GM18507 (cell line): ENCODE measurements around the gene DICER1.

ENCODE experiments used
- DNase-seq: peaks from one replicate; pipeline ENCODE4 v3.0.0; 2011; ENCODE audit warnings: low read depth; ENCODE audit not compliant: insufficient read length; ENCODE audit errors: extremely low spot score
- FAIRE-seq: peaks from 2 replicates; lab custom pipeline; 2011; peaks lifted over from hg19 to GRCh38; lab: Jason Lieb, UNC

DICER1 gene

DNA sequence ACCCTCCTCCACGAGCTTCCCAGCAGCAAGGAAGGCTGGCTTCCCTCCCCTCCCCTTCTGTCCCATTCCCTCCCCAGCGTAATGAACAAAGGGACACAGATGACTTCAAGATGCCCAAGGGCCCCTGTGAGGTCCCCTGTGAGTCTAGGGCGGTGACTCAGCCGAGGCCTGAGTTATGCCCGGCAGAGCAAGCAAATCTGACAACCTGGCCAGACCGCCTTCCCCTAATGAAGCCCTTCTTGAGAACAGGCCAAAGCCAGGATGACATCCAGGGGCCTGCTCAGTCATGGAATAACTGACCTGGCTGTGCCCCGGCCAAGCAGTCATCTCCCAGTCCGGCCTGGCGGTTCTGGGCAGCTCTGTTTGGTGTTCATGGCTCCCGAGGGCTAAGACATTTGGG lies 89.2 kb downstream of the DICER1 start:
- FAIRE-seq, result no peak

DNA sequence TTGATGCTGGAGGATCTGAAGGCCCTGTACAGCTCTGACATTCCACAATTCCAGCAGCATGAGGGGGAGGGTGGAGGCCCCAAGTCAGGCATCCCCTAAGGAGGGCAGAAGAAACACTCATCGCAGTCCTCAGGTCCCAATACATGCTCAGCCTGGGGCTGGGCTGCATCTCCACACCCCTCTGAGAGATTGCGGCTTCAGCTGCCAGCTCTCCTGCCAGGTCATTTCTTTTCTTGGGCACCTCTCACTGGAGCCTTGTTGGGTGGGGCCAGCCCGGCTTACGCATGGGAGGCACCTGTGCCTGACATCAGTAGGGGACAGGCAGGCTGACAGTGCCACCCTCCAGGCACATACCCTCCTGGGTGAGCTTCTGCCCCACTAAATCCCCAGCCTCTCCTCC lies 89.8 kb downstream of the DICER1 start:
- DNase-seq (no peak), FAIRE-seq (no peak)

More for the DNA sequence above, 89.2 kb downstream of the DICER1 start:
- DNase-seq, result no peak

DNA sequence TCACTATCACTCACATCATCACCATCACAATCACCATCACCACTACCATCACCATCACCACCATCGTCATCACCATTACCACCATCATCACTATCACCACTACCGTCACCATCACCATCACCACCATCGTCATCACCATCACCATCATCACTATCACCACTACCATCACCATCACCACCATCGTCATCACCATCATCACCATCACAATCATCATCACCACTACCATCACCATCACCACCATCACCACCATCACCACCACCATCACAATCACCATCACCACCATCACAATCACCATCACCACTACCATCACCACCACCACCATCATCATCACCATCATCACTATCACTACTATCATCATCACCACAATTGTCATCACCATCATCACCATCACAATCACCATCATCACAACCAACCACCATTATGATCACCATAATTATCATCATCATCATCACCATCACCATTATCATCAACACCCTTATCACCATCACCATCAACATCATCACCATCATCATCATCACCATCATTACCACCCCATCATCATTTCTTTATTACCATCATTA lies 90.8 kb downstream of the DICER1 start:
- DNase-seq, result no peak
- FAIRE-seq, result no peak

DNA sequence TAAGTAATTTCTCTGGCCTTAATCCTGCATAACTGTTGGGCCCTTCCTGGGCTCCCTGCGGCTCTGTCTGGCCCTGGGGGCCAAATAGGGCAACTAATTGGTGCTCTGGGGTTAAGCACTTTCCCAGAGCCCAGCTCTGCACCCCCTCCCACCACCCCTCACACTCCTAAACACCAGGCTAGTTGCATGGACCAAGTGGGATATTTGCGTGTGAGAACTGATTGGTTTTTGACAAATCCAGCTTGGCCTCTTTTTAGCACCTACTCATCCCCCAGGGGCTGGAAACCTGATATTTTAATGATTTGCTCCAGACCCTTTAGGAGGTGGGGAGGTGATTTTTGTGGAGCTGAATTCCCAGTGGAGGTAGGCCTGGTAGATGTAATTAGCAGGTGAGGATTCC lies 91.9 kb downstream of the DICER1 start:
- DNase-seq (no peak), FAIRE-seq (no peak)

DNA sequence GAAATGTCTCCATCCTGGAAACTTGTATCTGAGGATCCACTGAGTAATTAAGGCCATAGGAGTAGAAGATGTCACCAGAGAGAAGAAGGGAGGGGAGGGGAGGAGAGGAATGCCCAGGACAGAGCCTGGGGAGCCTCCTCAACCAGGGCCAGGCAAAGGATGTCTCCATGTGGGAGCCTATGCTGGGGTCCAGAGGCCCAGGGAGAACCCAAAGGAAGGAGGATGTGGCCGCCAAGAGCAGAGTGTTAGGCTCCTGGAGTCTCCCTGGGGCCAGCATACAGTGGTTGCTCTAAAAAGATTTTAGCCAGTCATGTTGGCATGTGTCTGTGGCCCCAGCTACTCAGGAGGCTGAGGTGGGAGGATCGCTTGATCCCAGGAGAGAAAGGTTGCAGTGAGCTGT lies 92.6 kb downstream of the DICER1 start:
- no peak for DNase-seq
- FAIRE-seq, result no peak

DNA sequence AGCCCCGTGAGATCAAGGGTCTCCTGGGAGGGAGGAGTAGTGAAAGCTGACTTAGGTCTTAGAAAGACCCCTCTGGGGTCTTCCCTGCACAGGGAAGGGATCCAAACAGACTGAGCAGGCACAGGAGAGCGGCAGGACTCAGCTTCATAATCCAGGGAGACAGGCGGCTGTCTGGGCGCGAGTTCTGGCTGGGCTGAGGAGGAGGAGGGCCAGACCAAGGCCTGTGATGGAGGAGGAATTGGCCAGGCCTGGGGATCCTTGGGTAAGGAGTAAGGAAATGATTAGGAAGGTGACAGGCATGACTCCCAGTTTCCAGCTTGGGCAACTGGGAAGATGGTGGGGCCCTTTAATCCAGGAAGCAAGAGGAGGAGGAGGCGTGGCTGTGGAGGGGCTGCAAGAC lies 93.1 kb downstream of the DICER1 start:
- no peak for FAIRE-seq
- DNase-seq, result no peak

DNA sequence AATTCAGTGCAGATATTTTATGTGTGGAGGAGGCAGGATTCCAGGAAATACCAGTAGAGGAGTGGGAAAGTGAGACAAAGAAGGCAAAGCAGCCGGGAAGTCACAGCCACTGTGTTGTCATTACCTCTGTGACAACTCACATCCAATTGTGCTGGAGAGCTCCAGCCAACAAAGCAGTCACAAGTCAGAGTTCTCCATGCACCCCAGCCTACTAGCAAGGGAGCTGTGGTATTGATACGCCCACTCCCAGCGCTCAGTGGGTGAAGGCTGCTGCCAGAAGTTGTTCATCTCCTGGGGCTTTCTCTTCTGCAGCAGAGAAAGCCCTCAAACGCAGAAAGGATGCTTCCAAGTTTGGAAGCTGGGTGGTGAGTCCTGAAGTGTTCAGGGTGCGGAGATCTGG lies 93.9 kb downstream of the DICER1 start:
- FAIRE-seq, result no peak
- no peak for DNase-seq

DNA sequence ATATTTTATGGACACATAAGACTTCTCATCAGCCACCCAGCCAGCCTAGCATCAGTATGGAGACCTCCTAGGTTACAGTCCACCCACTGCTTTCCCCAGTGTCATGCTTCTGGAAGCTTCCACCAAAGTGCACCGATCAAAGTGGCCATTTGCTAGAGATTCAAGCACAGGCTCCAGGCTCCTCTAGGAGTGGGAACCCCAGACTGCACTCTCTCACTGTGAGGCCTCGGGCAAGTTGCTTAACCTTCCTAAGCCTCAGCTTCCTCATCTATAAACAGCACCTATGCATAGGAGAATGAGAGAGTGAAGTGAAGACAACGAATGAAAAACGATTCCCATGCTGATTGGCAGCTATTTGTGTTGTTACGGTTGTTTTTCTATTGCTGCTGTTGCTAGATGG lies 94.4 kb downstream of the DICER1 start:
- no peak for DNase-seq
- FAIRE-seq, result no peak

DNA sequence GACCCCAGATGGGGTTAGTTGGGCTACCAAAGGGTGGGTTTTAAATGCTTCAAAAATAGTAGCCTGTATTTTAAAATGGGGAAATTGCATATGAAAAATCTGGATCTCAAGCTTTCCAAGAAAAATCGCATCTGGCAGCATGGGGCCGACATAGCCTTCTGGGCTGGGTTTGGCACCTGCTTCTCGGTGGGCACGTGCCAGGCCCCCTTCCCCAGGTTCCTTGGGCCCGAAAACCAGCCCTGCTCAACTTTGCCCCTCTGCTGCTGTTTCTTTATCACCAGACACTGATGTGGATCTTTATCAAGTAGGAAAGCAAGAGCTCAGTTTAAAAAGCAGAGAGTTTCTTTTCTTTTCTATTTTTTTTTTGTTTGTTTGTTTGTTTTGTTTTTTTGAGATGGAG lies 95.1 kb downstream of the DICER1 start:
- DNase-seq (no peak), FAIRE-seq (no peak)

DNA sequence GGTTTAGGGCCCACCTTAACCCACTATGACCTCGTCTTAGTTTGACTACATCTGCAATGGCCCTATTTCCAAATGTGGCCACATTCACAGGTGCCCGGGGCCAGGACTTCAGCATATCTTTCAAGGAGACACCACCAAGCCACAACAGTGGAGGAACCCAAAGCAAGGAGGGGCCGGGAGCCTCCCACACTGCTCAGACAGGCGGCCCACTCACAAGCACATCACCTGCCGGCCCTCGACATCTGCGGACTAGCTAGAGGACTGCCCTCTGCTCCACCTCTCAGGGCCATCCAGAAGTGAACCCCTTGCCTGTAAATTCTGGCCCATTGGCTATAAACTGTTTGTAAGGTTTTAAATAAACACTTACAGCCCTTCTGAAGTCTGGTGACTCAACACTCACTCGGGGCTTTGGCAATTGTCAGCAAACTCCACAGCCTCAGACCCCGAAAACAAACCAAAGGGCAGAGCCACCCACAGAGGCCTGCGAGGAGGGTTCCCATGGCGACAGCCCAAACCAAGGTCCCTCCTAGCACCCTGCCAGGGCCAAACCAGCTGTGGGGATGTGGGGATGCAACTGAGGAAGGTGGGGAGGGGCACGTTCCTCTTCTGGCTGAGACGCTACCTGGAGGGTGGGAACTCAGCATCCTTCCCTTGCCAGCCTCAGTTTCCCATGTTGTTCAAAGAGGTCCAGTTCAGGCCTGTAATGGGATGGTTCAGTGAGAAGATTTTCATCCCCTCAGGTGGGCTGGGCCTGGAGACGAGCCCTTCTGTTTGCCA lies 95.8 kb downstream of the DICER1 start:
- DNase-seq, result no peak
- no peak for FAIRE-seq

DNA sequence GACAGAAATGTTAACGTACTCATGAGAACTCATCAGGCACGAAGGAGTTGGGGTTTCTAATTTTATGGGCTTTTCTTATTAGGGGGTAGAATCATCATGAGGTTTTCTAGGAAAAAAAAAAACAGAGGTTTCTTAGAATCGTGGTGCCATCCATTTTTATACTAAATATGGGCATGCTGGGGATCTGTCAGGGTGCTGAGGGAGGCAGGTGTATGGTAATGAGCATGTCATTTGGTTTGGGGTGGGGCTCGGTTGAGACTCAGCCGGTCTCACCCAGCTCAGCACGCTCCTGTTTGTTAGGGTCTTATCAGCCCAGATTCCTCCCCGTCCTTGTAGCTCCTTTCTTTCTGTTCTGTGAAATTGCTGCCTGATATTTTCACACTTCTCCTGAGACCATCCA lies 98.2 kb downstream of the DICER1 start:
- DNase-seq, result no peak
- no peak for FAIRE-seq

DNA sequence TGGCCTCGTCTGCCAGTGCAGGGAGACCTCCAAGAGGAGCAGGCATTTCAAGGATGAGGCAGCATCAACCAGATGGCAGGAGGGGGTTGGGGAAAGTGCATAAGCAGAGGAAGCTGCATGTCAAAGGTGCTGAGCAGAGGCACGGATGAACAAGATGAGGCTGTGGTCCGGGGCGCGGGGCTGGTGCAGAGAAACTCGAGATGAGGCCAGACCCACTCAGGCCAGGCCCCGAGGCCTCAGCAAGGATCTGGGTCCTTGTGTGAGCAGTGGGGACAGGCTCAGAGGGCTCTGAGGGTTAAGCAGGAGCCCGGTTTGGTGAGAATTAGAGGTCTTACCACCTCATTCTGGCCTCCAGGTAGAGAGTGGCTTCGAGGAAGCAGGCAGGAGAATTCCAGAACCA lies 98.8 kb downstream of the DICER1 start:
- FAIRE-seq (no peak), DNase-seq (no peak)

DNA sequence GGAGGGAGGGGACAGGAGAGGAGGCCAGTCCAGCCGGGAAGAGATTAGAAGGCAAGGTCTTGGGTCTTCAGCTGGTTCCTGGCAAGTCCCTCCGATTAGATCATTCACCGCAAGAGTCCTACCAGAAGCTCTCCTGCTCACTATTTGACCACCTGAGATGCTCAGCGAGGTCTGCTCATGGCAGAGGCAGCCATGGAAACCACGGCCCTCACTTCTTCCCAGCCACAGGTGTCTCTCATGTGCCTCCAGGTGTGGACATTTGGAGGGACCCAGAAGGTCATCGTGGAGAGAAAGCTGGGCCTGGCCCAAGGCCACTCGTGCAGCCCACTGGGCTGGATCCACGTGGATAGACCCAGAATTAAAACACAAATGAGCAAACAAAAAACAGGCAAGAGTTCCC lies 99.5 kb downstream of the DICER1 start:
- DNase-seq, result no peak
- no peak for FAIRE-seq

DNA sequence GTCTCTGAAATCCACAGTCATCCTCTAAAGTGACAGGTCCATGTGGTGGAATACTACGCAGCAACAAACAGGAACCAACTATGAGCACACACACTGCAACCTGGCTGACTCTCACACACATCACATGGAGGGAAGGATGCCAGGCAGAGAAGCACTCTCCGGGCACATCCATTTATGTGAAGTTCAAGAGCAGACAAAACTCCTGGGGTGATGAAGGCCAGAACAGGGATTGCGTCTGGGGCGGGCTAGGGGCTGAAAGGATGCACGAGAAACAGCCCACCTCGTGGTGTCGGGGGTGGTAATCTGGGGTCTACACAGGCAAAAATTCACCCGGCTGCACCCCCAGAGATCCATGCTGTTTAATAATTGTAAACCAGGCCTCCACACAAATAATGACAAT lies 100.2 kb downstream of the DICER1 start:
- no peak for FAIRE-seq
- DNase-seq, result no peak

DNA sequence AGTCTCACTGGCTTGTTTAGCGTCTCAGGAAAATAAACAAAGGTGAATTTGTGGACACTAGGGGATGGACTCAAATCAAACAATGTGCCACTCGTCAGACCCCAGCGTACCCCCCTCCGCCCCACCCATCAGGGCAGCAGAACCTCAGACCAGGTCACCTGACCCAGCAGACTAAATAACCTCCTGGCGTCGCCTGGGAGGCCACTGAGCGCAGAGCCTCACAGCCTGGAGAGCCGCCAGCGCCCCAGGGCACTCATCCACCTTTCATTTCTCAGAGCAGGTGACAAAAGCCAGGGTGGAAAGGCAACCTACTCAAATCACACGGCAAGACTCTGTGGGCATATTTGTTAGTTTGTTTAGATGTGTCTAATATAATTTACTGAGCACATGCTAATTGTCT lies 100.9 kb downstream of the DICER1 start:
- FAIRE-seq (no peak), DNase-seq (no peak)

DNA sequence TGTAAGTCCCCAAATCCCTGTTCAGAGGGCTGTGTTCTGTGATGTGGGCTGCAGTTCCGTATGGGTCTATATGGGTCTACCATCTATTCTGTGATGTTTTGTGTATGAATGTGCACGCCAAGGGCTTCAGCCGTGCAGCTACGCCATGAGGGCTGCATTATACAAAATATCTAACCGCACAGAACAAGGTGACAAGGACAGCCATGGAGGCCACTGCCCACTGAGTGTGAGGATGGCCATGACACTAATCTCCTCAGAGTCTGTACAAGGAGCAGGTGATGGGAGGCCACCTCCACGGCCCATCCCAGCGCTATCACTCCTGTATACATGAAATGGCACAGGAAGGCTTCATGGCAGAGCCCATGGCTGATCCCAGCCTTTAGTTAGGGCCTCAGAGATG lies 102.0 kb downstream of the DICER1 start:
- DNase-seq, result no peak
- no peak for FAIRE-seq

DNA sequence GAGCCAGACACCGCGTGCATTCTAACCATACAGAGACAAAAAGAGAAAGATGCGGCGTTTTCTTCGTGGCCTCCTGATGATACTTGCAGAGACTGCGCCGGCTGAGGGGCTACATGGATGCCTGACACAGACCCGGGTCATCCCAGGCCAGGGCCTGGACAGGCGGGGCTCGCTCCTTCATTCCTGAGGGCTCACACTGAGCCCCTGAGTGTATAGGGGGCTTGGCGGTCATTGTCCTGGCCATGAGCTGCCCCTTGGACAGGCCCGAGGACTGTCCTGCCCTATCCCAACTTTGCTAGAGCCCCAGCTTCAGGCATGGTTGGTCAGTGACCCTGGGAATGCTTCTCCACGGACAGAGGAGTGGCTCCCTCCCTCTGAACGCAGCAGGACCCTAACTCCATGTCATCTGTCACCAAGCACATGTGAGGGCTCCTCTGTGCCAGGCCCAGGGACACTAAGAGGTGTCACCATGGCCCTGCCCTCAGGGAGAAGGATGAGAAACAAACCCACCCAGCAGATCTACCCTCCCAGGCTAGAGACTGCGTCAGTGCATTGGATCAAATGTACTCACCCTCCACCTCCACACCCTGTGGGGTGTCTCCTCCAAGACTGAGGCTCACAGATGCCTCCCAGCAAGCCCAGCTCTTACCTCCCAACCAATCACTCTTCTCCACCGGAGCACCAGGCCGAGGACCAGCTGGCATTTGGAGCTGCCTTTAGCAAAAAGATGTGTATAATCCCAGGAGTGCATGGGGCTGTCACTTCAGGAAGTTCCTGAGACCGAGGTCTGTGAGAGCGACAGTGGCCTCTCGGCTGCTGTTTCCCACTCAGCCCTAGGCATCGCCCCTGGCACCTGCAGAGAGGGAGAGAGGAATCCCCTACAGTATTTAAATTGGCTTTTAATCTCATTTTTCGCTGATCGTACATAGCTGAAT lies 102.7 kb downstream of the DICER1 start:
- no peak for FAIRE-seq
- no peak for DNase-seq

DNA sequence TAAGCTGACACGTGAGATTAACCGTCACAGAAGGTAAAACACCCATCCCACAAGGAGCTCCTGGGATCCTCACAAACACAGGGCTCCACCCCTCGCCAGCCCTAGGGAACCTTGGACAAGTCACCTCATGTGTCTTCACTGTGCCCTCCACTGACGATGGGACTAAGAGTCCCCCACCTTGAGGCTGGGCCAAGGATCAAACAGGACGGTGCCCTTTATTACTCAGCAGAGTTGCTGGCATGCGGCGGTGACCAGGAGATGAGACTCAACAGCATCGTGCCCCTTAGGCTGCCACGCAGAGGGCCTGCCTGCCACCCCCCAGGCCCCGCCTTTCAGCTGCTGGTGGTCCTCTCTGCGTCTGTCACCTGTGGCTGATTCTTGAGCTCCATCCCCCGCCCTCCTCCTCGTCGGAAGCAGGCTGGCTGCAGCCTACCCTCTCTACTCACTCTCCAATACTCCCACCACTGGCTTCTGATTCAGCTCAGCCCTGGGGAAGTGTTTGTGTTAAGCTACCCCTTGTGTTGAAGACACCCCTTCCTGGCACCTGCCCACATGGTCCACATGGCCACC lies 105.2 kb downstream of the DICER1 start:
- no peak for DNase-seq
- no peak for FAIRE-seq

DNA sequence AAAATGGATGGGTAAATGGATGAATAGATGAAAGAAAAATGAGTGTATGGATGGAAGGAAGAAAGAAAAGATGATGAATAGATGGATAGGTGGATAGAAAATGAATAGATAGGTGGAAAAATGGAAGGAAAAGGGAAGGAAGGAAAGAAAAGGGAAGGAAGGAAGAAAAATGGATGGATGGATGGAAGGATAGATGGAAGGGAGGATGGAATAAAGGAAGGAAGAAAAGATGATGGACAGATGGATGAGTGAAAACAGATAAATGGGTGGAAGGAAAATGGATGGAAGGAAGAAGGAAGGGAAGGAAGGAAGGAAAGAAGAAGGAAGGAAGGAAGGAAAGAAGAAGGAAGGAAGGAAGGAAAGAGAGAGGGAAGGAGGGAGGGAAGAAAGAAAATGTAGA lies 107.4 kb downstream of the DICER1 start:
- FAIRE-seq (no peak), DNase-seq (no peak)

DNA sequence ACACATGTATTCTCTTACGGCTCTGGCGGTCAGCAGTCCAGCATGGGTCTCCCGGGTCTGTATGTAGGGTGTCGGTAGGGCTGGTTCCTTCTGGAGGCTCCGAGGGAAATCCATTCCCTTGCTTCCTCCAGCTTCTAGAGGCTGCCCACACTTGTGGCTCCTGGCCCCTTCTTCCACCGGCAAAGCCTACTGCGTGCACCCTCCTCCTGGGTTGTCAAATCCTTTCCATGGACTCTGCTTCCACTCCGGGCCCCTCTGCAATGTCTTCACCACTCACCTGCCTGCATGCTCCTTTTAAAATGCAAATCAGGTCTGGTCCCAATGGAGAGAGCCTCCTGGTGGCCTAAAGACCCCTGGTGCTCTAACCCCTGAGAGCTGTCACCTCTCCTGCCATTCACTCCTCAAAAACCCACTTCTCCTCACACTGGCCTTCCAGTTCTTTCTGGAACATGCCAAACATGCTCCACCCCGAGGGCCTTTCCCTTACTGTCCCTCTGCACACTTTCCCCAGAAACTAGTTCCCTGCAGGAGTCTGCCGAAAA lies 108.5 kb downstream of the DICER1 start:
- no peak for FAIRE-seq
- no peak for DNase-seq
